HepG2 (cell line): Measurements from ENCODE around the gene FIBP. TPM values are rescaled to one million over a fixed set of nuclear protein-coding genes. Genes with fewer than 3 reads are reported as not detected.

ENCODE experiments used
- ATAC-seq: fragments of 200-7000 bp; cut with Tn5 transposase; 3 replicates; pipeline ENCODE4 v1.9.1; 2020; ENCODE audit warnings: mild to moderate bottlenecking, moderate library complexity
- BruUV-seq: library from RNA; stranded (reverse); fragments of 400-500 nt; replicated peaks from 2 replicates; lab custom pipeline; 2021; lab: Mats Ljungman, UMichigan
- CTCF ChIA-PET: fragments of 300-600 bp; formaldehyde crosslinking; extraction: SDS; loops from one replicate; lab custom pipeline; 2021; ENCODE audit warnings: low total read pairs, inconsistent platforms, low intra/inter-chr PET ratio; lab: Yijun Ruan, JAX
- POLR2A ChIA-PET: fragments of 350-600 bp; sonication (Branson Sonifier 250); formaldehyde crosslinking; loops from one replicate; lab custom pipeline; 2020; ENCODE audit warnings: antibody characterized with exemption, inconsistent platforms; lab: Yijun Ruan, JAX
- DNase-seq: peaks from one replicate; pipeline ENCODE4 v3.0.0-alpha.2; 2015; ENCODE audit warnings: low spot score
- FAIRE-seq: peaks from 3 replicates; lab custom pipeline; 2011; peaks lifted over from hg19 to GRCh38; lab: Jason Lieb, UNC
- H2AFZ ChIP-seq: one replicate; pipeline ENCODE4 v1.6.1; 2011; ENCODE audit warnings: low read length, inconsistent platforms
- H3K27ac ChIP-seq: fragments of 300-600 bp; 3 replicates; pipeline ENCODE4 v1.8.0; 2011; ENCODE audit warnings: mixed run types, mild to moderate bottlenecking, mixed read lengths, low read length, inconsistent platforms; ENCODE audit not compliant: insufficient read depth; ENCODE audit errors: extremely low read length
- H3K27me3 ChIP-seq, 2 experiments: fragments of 200-600 bp in 1 of 2; 2 replicates in 1 of 2; 3 replicates in 1 of 2; pipeline versions ENCODE4 v1.6.0 to v1.8.0; 2011; ENCODE audit warnings: low read length in 2 of 2, mild to moderate bottlenecking in 2 of 2, moderate library complexity in 2 of 2, inconsistent platforms in 1 of 2; ENCODE audit not compliant: insufficient read depth in 2 of 2, control insufficient read depth in 1 of 2
- H3K36me3 ChIP-seq, 2 experiments: fragments of 200-600 bp in 1 of 2; replicated peaks in 1 of 2; 2 replicates in 1 of 2; 3 replicates in 1 of 2; pipeline versions ENCODE4 v1.5.1 to v1.8.0; 2011; ENCODE audit warnings: low read length in 2 of 2, inconsistent platforms in 1 of 2; ENCODE audit not compliant: insufficient read depth in 2 of 2, control insufficient read depth in 1 of 2
- H3K4me1 ChIP-seq: 2 replicates; pipeline ENCODE4 v1.5.1; 2012; ENCODE audit warnings: low read length, inconsistent platforms; ENCODE audit not compliant: insufficient read depth
- H3K4me2 ChIP-seq: 2 replicates; pipeline ENCODE4 v1.6.0; 2011; ENCODE audit warnings: low read depth, low read length, inconsistent platforms
- H3K4me3 ChIP-seq, 3 experiments: fragments of 200-600 bp in 1 of 3; sonication (generic), shearing (Covaris generic) in 1 of 3; replicated peaks in 1 of 3; 2 replicates each; pipeline ENCODE4 v1.5.1; 2011 to 2016; ENCODE audit warnings: low read length in 3 of 3, inconsistent platforms in 2 of 3, low read depth in 2 of 3, mild to moderate bottlenecking in 2 of 3, control low read depth in 1 of 3, mixed read lengths in 1 of 3; ENCODE audit not compliant: insufficient read depth in 1 of 3
- H3K79me2 ChIP-seq: one replicate; pipeline ENCODE4 v1.6.1; 2011; ENCODE audit warnings: low read length, inconsistent platforms; ENCODE audit not compliant: insufficient read depth
- H3K9ac ChIP-seq: 2 replicates; pipeline ENCODE4 v1.6.0; 2011; ENCODE audit warnings: mild to moderate bottlenecking, low read depth, low read length, inconsistent platforms; ENCODE audit not compliant: insufficient read depth
- H3K9me3 ChIP-seq: 2 replicates; pipeline ENCODE4 v1.5.1; 2012; ENCODE audit warnings: mild to moderate bottlenecking, low read length
- H4K20me1 ChIP-seq: 2 replicates; pipeline ENCODE4 v1.6.0; 2011; ENCODE audit warnings: inconsistent platforms, mild to moderate bottlenecking, low read length, moderate library complexity; ENCODE audit not compliant: insufficient read depth
- AGO1 ChIP-seq: fragments of 200-400 bp; formaldehyde crosslinking; IDR thresholded peaks from 2 replicates; pipeline ENCODE4 v1.6.1; 2017; ENCODE audit warnings: mild to moderate bottlenecking, low read depth, low read length, moderate library complexity; ENCODE audit not compliant: poor library complexity, severe bottlenecking
- CBFB ChIP-seq: sonication (generic); formaldehyde crosslinking; IDR thresholded peaks from 2 replicates; pipeline ENCODE4 v1.4.0; 2020; ENCODE audit warnings: missing genetic modification reagents
- DNMT1 ChIP-seq: sonication (generic); formaldehyde crosslinking; IDR thresholded peaks from 2 replicates; pipeline ENCODE4 v1.5.1; 2020; ENCODE audit warnings: mild to moderate bottlenecking, missing genetic modification reagents
- FOSL1 ChIP-seq: sonication (generic); formaldehyde crosslinking; IDR thresholded peaks from 2 replicates; pipeline ENCODE4 v1.9.0; 2021; ENCODE audit warnings: missing genetic modification reagents, borderline replicate concordance
- HNF4A ChIP-seq: sonication (generic); formaldehyde crosslinking; IDR thresholded peaks from 2 replicates; pipeline ENCODE4 v1.4.0; 2020; ENCODE audit warnings: missing genetic modification reagents
- HNRNPL ChIP-seq: fragments of 200-400 bp; formaldehyde crosslinking; IDR thresholded peaks from 2 replicates; pipeline ENCODE4 v1.6.1; 2017; ENCODE audit warnings: mild to moderate bottlenecking, low read depth, low read length
- JARID2 ChIP-seq: sonication (generic); formaldehyde crosslinking; IDR thresholded peaks from 2 replicates; pipeline ENCODE4 v1.8.1; 2023; ENCODE audit warnings: missing genetic modification reagents, inconsistent platforms; ENCODE audit not compliant: insufficient replicate concordance
- JUND ChIP-seq: sonication (generic); formaldehyde crosslinking; IDR thresholded peaks from 2 replicates; pipeline ENCODE4 v1.8.0; 2022; ENCODE audit warnings: mild to moderate bottlenecking, missing genetic modification reagents
- MTF1 ChIP-seq: sonication (generic); formaldehyde crosslinking; IDR thresholded peaks from 2 replicates; pipeline ENCODE4 v1.5.0; 2020; ENCODE audit warnings: missing genetic modification reagents
- SRF ChIP-seq: IDR thresholded peaks from 2 replicates; pipeline ENCODE4 v1.6.1; 2011; ENCODE audit warnings: mild to moderate bottlenecking, low read depth, low read length, moderate library complexity
- SRY ChIP-seq: sonication (generic); formaldehyde crosslinking; IDR thresholded peaks from 2 replicates; pipeline ENCODE4 v1.8.0; 2022; ENCODE audit warnings: mild to moderate bottlenecking, missing genetic modification reagents
- TCF12 ChIP-seq, 2 experiments: fragments of 450-650 bp in 1 of 2; sonication (generic) in 1 of 2; formaldehyde crosslinking in 1 of 2; IDR thresholded peaks; 2 replicates each; pipeline versions ENCODE4 v1.6.1 to v1.8.0; 2017 to 2022; ENCODE audit warnings: antibody characterized with exemption in 1 of 2, mild to moderate bottlenecking in 1 of 2, missing genetic modification reagents in 1 of 2, moderate library complexity in 1 of 2
- ZBTB3 ChIP-seq: sonication (generic); formaldehyde crosslinking; IDR thresholded peaks from 2 replicates; pipeline ENCODE4 v1.4.0; 2020; ENCODE audit warnings: low read depth, mild to moderate bottlenecking, moderate library complexity, missing genetic modification reagents, borderline replicate concordance
- ZBTB42 ChIP-seq: sonication (generic); formaldehyde crosslinking; IDR thresholded peaks from 2 replicates; pipeline ENCODE4 v1.5.0; 2020; ENCODE audit warnings: mild to moderate bottlenecking, missing genetic modification reagents
- ZNF292 ChIP-seq: sonication (generic); formaldehyde crosslinking; IDR thresholded peaks from 2 replicates; pipeline ENCODE4 v1.8.1; 2022; ENCODE audit warnings: mild to moderate bottlenecking, low read depth, missing genetic modification reagents, borderline replicate concordance
- ZNF343 ChIP-seq: sonication (generic); formaldehyde crosslinking; IDR thresholded peaks from 2 replicates; pipeline ENCODE4 v1.4.0; 2020; ENCODE audit warnings: mild to moderate bottlenecking, missing genetic modification reagents
- ZNF484 ChIP-seq: sonication (generic); formaldehyde crosslinking; IDR thresholded peaks from 2 replicates; pipeline ENCODE4 v1.5.1; 2020; ENCODE audit warnings: mild to moderate bottlenecking, low read depth, missing genetic modification reagents, borderline replicate concordance
- ZNF644 ChIP-seq: IDR thresholded peaks from 2 replicates; pipeline ENCODE4 v1.6.1; 2016; ENCODE audit warnings: low read depth
- ZNF766 ChIP-seq: sonication (generic); formaldehyde crosslinking; IDR thresholded peaks from 2 replicates; pipeline ENCODE4 v1.5.0; 2020; ENCODE audit warnings: missing genetic modification reagents, borderline replicate concordance
- ZNF792 ChIP-seq: IDR thresholded peaks from 2 replicates; pipeline ENCODE4 v1.6.1; 2016
- ZNF850 ChIP-seq: sonication (generic); formaldehyde crosslinking; conservative IDR thresholded peaks from 2 replicates; pipeline ENCODE4 v1.9.0; 2021; ENCODE audit warnings: mild to moderate bottlenecking, missing genetic modification reagents
- ZSCAN21 ChIP-seq: sonication (generic); formaldehyde crosslinking; IDR thresholded peaks from 2 replicates; pipeline ENCODE4 v1.8.0; 2022; ENCODE audit warnings: mild to moderate bottlenecking, missing genetic modification reagents, moderate library complexity, borderline replicate concordance
- WGBS: methylation state at CpG from one replicate; pipeline ENCODE4 v1.1.6; 2017; ENCODE audit warnings: low lambda C conversion rate; 5-methylcytosine and 5-hydroxymethylcytosine counted together
- in situ Hi-C: cut with HindIII; loops from 2 replicates; pipeline ENCODE4 v1.10.0; 2017; ENCODE audit warnings: low pct_unique_long_range_greater_than_20kb; ENCODE audit not compliant: extremely low pct_ligation_motif_present
- intact Hi-C: fragments of 100-400 bp; cut with micrococcal nuclease; formaldehyde crosslinking; loops from one replicate; pipeline ENCODE4 v1.10.0; 2022; ENCODE audit not compliant: unreplicated experiment
- polyA plus RNA-seq, 8 experiments: library from polyadenylated mRNA; depleted of rRNA in 3 of 8; stranded (reverse) in 7 of 8; unstranded in 1 of 8; fragments of >200 nt; fragmentation: Illumina TruSeq in 4 of 8; extraction: Trizol in 4 of 8; gene quantifications; 2 replicates each; pipeline versions ENCODE4 v1.2.1 to v1.2.3, GENCODE V29; 2011 to 2016; ENCODE audit warnings: low read depth in 4 of 8, missing spikeins in 1 of 8, mixed read lengths in 1 of 8; ENCODE audit not compliant: insufficient read depth in 1 of 8
- total RNA-seq, 5 experiments: library from RNA; depleted of rRNA; stranded (reverse); fragments of >200 nt; fragmentation: Illumina TruSeq; extraction: Trizol; gene quantifications; 2 replicates each; pipeline ENCODE4 v1.2.3, GENCODE V29; 2016; ENCODE audit warnings: low read depth in 1 of 5
- TF ChIP-seq, protein P1 (sequence below): sonication (generic); formaldehyde crosslinking; IDR thresholded peaks from 2 replicates; pipeline ENCODE4 v1.4.0; 2020; ENCODE audit warnings: low read depth, mild to moderate bottlenecking, missing genetic modification reagents
- TF ChIP-seq, protein P2 (sequence below): sonication (generic); formaldehyde crosslinking; IDR thresholded peaks from 2 replicates; pipeline ENCODE4 v1.5.0; 2020; ENCODE audit warnings: missing genetic modification reagents

FIBP gene
- total and polyA plus RNA-seq, 2 of the 13 experiments (the other 11 are each of a cell fraction or from before 2014, with no cell fraction given): 42.9 to 62.1 TPM

DNA sequence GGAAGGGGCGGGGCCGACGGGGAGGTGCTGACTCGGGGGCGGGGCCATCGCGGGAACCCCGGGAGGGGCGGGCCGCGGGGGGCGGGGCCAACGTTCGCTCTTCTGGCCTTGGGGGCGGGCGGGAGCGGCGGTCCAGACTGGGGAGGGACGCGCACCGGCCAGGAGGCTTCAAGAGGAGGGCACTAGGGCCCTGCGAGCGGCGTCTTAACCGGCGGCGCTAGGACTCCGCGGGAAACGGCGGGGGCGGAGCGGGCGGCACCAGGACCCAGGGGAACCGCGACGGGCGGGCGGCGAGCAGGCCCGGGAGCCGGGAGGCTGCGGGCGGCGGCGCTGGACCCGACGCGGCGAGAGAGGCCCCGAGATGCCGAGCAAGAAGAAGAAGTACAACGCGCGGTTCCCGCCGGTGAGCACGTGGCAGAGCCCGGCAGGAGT lies 30.9 kb upstream of the FIBP start, which contains the start of gene DRAP1:
DRAP1 (plus strand) TSS at position 286 of the 432 bp plus-strand sequence; CDS start at position 362, 76 bp downstream.
- FAIRE-seq (no peak), DNase-seq (peak; percentile 94), ATAC-seq (peak; percentile 89)
- Histone ChIP-seq H3K4me3 (peak within 1 kb of the TSS; percentile 88 to 98 (median 92)), H3K27ac (peak within 1 kb of the TSS; percentile 75), H2AFZ (no peak within 1 kb of the TSS), H3K27me3 (no peaks in the 10 kb centered on the region), H3K9ac (peak within 1 kb of the TSS; percentile 98), H3K79me2 (peaks cover 11% of the 10 kb centered on the region), H3K9me3 (no peaks in the 10 kb centered on the region), H3K36me3 (no peaks in the 10 kb centered on the region; a peak in 1 of 5 replicates), H3K4me1 (peaks cover 46% of the 10 kb centered on the region), H3K4me2 (peak within 1 kb of the TSS; percentile 93), H4K20me1 (no peaks in the 10 kb centered on the region)
- 0% methylated on average over 4 of the region's 59 CpGs for WGBS
- in situ Hi-C loops: no loop called here
- CTCF ChIA-PET: no interaction called here
- intact Hi-C loops: loop anchor here (2.0 kb wide), 1 partner anchor 28 kb away; the partner anchor contains the start of gene CCDC85B
- POLR2A ChIA-PET: interaction anchor here (1.4 to 5.0 kb wide), 5 partner anchors 10 to 29 kb away, joined by 3 to 59 read pairs (median 5); partner anchors contain the start of genes CCDC85B, FIBP and FOSL1
- BruUV-seq: no TSS peak
- TF ChIP-seq ZSCAN21 (CRISPR knock-in tag): peak; percentile 63; the same call in 1 of the 2 replicates
- no peak for TF ChIP-seq AGO1
- TF ChIP-seq HNRNPL: no peak
- peak; percentile 51; the same call in 1 of the 2 replicates for TF ChIP-seq MTF1 (CRISPR knock-in tag)
- TF ChIP-seq CBFB (CRISPR knock-in tag): peak; percentile 91
- TF ChIP-seq JUND (CRISPR knock-in tag): no peak
- no peak for TF ChIP-seq ZNF644 (CRISPR knock-in tag)
- TF ChIP-seq ZBTB42: no peak
- peak; percentile 60; the same call in 1 of the 2 replicates for TF ChIP-seq SRF
- peak; percentile 21 for TF ChIP-seq JARID2 (CRISPR knock-in tag)
- TF ChIP-seq ZNF343 (CRISPR knock-in tag): no peak; the same call in 1 of the 2 replicates
- 0 out of 2 replicates have a peak, but pooled peaks have one; percentile 55 for TF ChIP-seq ZNF766 (CRISPR knock-in tag)
- TF ChIP-seq, protein P1, sequence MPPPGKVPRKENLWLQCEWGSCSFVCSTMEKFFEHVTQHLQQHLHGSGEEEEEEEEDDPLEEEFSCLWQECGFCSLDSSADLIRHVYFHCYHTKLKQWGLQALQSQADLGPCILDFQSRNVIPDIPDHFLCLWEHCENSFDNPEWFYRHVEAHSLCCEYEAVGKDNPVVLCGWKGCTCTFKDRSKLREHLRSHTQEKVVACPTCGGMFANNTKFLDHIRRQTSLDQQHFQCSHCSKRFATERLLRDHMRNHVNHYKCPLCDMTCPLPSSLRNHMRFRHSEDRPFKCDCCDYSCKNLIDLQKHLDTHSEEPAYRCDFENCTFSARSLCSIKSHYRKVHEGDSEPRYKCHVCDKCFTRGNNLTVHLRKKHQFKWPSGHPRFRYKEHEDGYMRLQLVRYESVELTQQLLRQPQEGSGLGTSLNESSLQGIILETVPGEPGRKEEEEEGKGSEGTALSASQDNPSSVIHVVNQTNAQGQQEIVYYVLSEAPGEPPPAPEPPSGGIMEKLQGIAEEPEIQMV: peak; percentile 75
- TF ChIP-seq, protein P2, sequence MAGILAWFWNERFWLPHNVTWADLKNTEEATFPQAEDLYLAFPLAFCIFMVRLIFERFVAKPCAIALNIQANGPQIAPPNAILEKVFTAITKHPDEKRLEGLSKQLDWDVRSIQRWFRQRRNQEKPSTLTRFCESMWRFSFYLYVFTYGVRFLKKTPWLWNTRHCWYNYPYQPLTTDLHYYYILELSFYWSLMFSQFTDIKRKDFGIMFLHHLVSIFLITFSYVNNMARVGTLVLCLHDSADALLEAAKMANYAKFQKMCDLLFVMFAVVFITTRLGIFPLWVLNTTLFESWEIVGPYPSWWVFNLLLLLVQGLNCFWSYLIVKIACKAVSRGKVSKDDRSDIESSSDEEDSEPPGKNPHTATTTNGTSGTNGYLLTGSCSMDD: 0 out of 2 replicates have a peak, but pooled peaks have one; percentile 62
- TF ChIP-seq TCF12 (IDR thresholded peaks at IDR 0.05): no peak
- TF ChIP-seq TCF12 (CRISPR knock-in tag; IDR thresholded peaks at IDR 0.05): no peak
- no peak for TF ChIP-seq ZNF292
- TF ChIP-seq ZNF792 (CRISPR knock-in tag): peak; percentile 86; the same call in 1 of the 2 replicates
- TF ChIP-seq ZBTB3: peak; percentile 49; the same call in 1 of the 2 replicates
- TF ChIP-seq SRY (CRISPR knock-in tag): no peak
- 0 out of 2 replicates have a peak, but pooled peaks have one; percentile 25 for TF ChIP-seq DNMT1
- no peak for TF ChIP-seq ZNF484 (CRISPR knock-in tag)
- no peak for TF ChIP-seq FOSL1
- TF ChIP-seq ZNF850 (CRISPR knock-in tag): no peak
- peak; percentile 43; the same call in 1 of the 2 replicates for TF ChIP-seq HNF4A (CRISPR knock-in tag)
